GM19395 (cell line): ENCODE data around the gene PTGDR2.
A peak's percentile ranks its signal among the peaks of the same experiment; 100 is the strongest.
"Not testable (repeated sequence)": the region's sequence is repeated elsewhere in the genome, so short reads cannot be mapped to it uniquely, and the experiment has no call there.

Source experiments
- ATAC-seq: cut with Tn5 transposase; IDR thresholded peaks from one replicate; pipeline ENCODE4 v1.9.1; 2021; ENCODE audit warnings: mild to moderate bottlenecking, moderate library complexity; ENCODE audit not compliant: unreplicated experiment

The PTGDR2 gene

DNA sequence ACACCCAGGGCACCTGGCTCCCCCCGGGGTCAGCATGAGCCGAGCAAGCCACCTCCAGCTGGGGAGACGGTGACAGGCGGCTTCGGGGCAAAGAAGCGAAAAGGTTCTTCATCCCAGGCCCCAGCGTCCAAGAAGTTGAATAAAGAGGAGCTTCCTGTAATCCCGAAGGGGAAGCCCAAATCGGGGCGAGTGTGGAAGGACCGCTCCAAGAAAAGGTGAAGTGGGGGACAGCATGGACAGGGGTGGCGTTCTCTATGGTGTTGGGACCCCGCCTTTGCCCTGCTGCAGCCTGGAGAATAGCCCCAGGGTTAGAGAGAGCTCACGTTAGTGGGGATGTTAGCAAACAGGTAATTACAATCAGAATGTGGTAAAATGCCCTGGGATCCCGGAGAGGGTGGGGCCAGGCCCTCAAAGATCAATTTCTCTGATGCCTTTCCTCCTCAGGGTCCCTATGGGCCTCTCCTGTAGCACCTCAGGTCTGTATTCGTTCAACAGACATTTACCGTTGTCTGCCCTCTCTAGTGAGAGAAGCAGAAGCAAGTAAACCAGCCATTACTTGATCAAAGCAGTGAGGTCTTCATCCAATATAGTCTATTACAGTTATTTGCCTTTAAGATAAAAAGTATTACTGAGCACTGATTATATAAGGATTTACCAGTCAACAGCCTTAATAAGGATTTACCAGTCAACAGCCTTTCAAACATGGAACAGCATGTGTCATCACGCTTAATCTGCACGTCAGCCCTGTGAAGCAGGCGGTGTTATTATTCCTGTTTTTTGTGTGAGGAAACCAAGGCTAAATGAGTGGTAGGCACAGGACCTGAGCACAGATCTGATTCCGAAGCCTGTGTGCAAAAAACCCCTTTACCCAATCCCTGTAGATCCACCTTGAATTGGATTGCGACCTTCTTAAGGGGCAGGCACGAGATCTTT lies 12.8 kb downstream of the PTGDR2 start:
- ATAC-seq, result no peak

DNA sequence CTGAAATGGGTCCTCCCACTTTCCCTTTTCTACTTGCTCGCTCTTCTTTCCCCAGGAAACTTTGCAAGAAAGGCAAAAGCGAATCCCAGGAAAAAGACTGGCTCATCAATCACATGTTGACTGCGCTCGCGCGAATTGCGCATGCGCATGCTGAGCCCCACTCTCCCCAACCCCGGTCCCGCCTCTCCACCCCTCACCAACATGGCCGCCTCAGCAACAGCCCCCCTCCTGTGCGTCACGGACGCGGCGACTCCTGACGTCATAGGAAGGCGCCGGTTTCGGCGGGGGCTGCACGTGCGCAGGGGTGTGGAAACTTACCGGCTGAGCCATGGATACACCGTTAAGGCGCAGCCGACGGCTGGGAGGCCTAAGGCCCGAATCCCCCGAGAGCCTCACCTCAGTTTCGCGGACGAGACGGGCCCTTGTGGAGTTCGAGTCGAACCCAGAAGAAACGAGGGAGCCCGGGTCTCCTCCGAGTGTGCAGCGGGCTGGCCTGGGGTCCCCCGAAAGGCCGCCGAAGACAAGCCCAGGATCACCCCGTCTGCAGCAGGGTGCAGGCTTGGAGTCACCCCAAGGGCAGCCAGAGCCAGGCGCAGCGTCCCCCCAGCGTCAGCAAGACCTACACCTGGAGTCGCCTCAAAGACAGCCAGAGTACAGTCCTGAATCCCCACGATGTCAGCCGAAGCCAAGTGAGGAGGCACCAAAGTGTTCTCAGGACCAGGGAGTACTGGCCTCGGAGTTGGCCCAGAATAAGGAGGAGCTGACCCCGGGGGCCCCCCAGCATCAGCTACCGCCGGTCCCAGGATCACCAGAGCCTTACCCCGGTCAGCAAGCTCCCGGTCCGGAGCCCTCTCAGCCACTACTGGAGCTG lies 13.7 kb downstream of the PTGDR2 start, which contains the start of gene CCDC86:
CCDC86 (plus strand) TSS at position 317 of the 871 bp plus-strand sequence; CDS start at position 329, 12 bp downstream.
- ATAC-seq, result peak; percentile 70

GRCh38 chr11:60840470-60841430 lies 15.0 kb downstream of the PTGDR2 start:
- no peak for ATAC-seq

GRCh38 chr11:60838132-60838531 lies 17.6 kb downstream of the PTGDR2 start:
- no peak for ATAC-seq

GRCh38 chr11:60836866-60837515 lies 18.8 kb downstream of the PTGDR2 start:
- no peak for ATAC-seq

DNA sequence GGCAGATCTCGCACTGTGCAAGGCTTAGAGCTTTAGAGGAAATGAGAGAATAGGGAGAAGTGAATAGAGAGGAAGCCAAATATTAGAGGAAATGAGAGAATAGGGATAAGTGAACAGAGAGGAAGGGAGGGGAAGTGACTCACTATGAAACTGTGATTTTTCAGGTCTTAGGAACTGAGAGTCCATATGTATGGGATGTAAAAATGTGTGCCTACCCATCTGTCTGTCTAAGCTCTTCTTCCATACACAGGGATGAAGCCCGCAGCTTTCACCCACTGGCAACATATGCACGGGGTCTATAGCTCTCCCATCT lies 20.3 kb downstream of the PTGDR2 start:
- ATAC-seq, result no peak

DNA sequence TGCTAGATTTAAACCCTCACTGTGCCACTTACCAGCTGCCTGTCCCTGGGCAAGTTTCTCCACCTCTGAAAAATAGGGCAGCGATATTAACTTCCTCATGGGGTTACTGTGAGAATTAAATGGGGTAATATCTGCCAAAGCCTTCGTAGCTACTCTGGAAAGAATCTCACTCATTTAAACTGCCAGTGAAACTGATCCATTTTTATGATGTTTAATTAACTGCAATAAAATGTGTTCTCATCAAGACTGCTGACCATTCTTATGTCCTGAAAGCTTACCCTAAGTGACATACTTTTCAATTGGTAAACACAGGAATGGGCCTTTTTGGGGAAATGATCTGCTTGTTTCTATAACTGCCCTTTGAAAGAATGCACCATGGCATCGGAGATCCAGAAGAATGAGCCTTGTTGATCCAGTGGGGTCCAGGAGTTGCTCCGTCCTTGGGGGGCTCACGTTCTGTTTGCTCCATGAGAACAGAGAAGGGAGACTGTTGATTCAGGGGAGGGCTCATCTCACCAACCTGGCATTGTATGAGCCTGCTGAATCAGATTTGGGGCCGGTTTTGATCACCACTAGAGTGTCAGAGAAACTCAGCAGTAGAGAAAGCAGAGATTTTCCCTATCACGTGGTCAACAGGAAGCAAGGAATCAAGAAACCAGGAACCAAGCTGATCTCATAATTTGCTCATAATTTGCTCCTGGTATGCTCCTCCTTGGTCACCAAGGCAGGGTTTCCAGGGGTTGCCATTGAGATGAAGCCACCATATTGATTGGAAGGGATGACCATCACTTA lies 20.8 kb downstream of the PTGDR2 start:
- no peak for ATAC-seq

DNA sequence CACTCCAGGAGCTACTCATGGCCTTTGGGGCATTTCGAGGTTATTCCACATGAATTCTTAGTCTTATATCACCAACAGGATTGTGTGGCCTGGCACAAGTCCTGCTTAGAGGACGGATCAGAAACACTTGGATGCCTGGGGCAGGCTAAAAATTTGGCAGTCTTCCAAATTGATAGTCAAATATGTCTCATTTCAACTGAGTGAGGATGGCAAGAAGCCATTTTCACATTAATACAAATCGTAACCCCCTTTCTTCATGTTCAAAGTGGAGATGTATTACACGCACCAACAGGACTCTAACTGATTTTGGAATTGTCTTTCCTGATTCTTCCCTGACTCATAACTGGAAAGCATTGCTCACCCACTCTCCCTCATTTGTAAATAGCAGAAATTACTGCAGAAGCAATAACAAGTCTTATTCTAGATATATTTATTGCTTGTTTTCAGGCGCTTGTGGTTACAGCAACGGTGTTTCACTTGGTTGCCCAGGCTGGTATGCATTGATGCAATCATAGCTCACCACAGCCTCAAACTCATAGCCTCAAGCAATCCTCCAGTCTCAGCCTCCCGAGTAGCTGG lies 24.2 kb downstream of the PTGDR2 start:
- ATAC-seq, result no peak

DNA sequence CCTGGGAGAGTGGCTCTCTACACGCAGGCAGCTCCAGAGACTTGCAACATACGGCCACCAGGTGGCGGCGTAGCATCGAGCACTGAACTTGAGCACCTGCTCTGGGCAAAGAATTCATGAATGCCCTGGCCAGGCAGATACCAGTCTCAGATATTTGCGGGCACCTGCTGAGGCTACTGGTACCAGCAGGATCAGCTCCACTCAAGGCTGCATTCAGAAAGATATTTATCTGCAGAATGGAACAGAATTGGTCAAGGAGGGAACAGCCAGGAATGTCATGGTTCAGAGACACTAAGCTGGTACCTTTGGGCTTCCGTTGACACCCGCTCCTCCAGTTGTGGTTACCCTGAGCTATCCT lies 24.6 kb downstream of the PTGDR2 start:
- peak; percentile 75 for ATAC-seq

GRCh38 chr11:60830478-60831142 lies 25.1 kb downstream of the PTGDR2 start:
- no peak for ATAC-seq

- ATAC-seq, result no peak
Observed at GRCh38 chr11:60825790-60826189, 30.0 kb downstream of the PTGDR2 start.

GRCh38 chr11:60825118-60825517 lies 30.6 kb downstream of the PTGDR2 start:
- ATAC-seq, result no peak

DNA sequence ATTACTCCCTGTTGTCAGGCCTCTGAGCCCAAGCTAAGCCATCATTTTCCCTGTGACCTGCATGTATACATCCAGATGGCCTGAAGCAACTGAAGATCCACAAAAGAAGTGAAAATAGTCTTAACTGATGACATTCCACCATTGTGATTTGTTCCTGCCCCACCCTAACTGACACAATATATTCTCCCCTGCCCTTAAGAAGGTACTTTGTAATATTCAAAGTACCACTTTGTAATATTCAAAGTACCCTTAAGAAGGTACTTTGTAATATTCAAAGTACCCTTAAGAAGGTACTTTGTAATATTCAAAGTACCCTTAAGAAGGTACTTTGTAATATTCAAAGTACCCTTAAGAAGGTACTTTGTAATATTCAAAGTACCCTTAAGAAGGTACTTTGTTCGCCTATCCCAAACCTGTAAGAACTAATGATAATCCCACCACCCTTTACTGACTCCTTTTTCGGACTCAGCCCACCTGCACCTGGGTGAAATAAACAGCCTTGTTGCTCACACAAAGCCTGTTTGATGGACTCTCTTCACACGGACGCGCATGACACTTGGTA lies 31.9 kb downstream of the PTGDR2 start:
- not testable (repeated sequence) for ATAC-seq

GRCh38 chr11:60821827-60822599 lies 33.7 kb downstream of the PTGDR2 start:
- ATAC-seq, result no peak

DNA sequence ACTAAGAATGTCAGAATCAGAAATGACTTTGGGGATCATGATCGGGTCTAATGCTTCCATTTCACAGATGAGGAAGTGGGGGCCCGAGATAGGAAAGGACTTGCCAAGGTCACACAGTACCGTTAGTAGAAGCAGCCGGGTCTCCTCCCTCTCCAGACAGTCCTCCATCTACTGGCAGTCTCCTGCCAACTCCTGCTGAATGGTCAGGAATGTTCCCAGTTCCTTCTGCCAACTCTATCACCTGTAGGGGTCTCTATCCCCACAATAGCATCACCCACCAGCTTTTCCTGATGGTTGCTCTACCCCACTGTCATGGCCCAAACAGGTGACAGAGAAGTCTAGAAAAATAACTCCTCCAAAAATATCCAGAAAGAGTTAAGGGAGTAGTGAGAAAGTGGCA lies 37.7 kb downstream of the PTGDR2 start:
- ATAC-seq, result no peak

- no peak for ATAC-seq
Observed at GRCh38 chr11:60816590-60817157, 39.1 kb downstream of the PTGDR2 start.

DNA sequence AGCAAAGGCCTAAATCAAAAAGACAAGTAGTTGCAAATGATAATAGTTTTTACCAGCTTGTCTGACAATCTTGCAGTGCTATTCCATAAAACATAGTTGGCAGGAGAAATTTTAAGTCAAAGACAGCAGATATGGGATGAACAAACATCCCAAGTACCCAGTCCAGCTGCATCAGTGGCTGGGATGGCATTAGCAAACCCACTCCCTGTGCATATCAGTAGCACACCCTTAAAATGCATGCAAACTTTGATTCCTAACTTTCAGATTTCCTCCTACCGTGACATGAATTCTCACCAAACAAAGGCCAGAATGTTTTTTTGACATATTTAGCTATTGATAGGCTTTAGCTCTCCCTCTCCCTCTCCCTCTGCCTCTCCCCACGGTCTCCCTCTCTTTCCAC lies 41.6 kb downstream of the PTGDR2 start:
- no peak for ATAC-seq
